ENCODE results near the gene SYNE3. TPM values are rescaled to one million over a fixed set of nuclear protein-coding genes. Genes with fewer than 3 reads are reported as not detected.

SYNE3 gene
- total and polyA plus RNA-seq, 4 donors, result 0.47 to 9.0 (median 4.7) TPM

DNA sequence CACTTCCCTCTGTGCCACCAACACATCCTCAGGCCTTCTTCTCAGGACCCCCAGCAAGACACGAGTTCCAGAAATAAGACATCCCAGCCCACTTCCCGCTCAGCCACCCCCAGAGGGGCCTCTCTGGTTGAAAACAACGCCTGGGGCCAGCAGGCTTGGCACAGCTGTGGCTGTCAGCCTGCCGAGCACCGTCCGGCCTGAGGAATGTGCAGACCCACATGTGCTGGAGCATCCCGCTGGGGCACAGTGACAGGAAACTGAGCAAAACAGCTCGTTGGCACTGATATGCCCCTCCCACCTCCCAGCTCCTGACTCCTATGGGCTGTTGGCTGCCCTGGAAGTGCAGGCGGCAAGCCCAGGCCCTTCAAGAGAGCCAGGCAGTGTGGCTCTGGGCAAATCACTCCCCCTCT, 1.4 kb downstream of the SYNE3 start:
- H3K36me3 ChIP-seq (ENCODE audit: control insufficient read depth in 4 of 4, insufficient read depth in 3 of 4, low read depth in 1 of 4, low read length in 3 of 4), result no peaks in the 10 kb centered on the region
- peak overlapping the region in 2 of 3 donors; percentile 4 to 28 for H3K4me3 ChIP-seq (ENCODE audit: low read depth in 1 of 3, low read length in 3 of 3)
- H3K27ac ChIP-seq (ENCODE audit: low read depth in 1 of 2, low read length in 2 of 2), result peak overlapping the region in 1 of 2 donors; percentile 25
- no peak for TF ChIP-seq NR2F2 (IDR thresholded peaks at IDR 0.05)
- TF ChIP-seq, protein P1, sequence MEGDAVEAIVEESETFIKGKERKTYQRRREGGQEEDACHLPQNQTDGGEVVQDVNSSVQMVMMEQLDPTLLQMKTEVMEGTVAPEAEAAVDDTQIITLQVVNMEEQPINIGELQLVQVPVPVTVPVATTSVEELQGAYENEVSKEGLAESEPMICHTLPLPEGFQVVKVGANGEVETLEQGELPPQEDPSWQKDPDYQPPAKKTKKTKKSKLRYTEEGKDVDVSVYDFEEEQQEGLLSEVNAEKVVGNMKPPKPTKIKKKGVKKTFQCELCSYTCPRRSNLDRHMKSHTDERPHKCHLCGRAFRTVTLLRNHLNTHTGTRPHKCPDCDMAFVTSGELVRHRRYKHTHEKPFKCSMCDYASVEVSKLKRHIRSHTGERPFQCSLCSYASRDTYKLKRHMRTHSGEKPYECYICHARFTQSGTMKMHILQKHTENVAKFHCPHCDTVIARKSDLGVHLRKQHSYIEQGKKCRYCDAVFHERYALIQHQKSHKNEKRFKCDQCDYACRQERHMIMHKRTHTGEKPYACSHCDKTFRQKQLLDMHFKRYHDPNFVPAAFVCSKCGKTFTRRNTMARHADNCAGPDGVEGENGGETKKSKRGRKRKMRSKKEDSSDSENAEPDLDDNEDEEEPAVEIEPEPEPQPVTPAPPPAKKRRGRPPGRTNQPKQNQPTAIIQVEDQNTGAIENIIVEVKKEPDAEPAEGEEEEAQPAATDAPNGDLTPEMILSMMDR (IDR thresholded peaks at IDR 0.05; ENCODE audit: low read depth, low read length, missing input control), result no peak
- H3K9ac ChIP-seq (ENCODE audit: low read depth in 1 of 2, low read length in 2 of 2), result peak overlapping the region in 1 of 2 donors; percentile 28
- H3K27me3 ChIP-seq (ENCODE audit: control insufficient read depth in 4 of 4, insufficient read depth in 4 of 4, low read length in 3 of 4), result no peaks in the 10 kb centered on the region
- DNase-seq (ENCODE audit: low spot score), result no peak
- WGBS, result 21% methylated on average over 9 of the region's 9 CpGs
- no peaks in the 10 kb centered on the region for H3K9me3 ChIP-seq (ENCODE audit: control insufficient read depth in 4 of 4, low read length in 3 of 4)
- peaks cover 18 to 44% (median 35%) of the 10 kb centered on the region in 4 donors for H3K4me1 ChIP-seq (ENCODE audit: control insufficient read depth in 4 of 4, insufficient read depth in 4 of 4, low read length in 3 of 4)

DNA sequence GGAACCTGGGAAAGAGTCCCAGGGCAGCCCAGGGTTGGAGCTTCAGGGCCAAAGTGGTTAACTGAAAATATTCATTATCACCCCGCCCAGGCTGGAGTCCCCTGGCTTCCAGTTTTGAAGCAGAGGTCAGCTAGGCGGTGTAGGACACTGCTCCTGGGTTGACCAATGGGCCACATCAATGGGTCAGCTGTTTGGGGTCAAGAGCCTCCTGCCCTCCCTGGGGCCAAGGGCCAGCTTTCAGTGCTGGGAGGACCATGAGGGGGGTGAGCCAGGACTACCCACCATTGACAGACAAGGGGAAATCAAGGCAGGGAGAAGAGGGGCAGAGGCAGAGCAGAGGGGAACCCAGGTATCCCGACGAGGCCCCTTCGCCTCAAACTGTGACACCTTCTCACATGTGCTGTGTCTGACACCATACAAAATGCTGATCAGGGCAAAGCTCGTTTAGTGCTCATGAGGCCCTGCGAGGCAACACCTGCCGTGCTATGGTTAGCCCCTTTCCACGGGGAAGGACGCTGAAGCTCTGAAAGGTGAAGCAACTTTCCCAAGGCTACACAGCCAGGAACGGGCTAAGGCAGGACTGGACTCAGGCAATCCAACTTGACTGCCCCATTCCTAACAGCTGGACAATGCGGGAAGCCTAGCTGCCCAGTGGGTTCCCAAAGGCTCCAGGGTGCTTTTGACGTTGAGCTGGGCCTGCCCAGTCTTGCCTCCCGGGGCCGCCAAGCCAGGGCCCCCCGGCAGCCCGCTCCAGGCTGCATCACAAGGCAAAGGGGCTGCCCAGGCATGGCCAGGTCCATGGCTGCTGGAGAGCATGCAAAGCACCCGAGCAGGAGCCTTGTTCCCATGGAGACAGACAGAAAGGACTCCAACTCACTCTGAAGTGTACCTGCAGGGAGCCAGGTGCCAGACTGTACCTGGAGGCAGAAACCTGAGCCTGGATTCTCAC, 2.0 kb downstream of the SYNE3 start:
- Histone ChIP-seq H3K4me3 (ENCODE audit: low read depth in 1 of 3, low read length in 3 of 3) (peak overlapping the region in 2 of 3 donors; percentile 1 to 4), H3K4me1 (ENCODE audit: control insufficient read depth in 4 of 4, insufficient read depth in 4 of 4, low read length in 3 of 4) (peaks cover 18 to 44% (median 34%) of the 10 kb centered on the region in 4 donors), H3K9ac (ENCODE audit: low read depth in 1 of 2, low read length in 2 of 2) (no peak overlapping the region), H3K27me3 (ENCODE audit: control insufficient read depth in 4 of 4, insufficient read depth in 4 of 4, low read length in 3 of 4) (no peaks in the 10 kb centered on the region), H3K36me3 (ENCODE audit: control insufficient read depth in 4 of 4, insufficient read depth in 3 of 4, low read depth in 1 of 4, low read length in 3 of 4) (no peaks in the 10 kb centered on the region), H3K27ac (ENCODE audit: low read depth in 1 of 2, low read length in 2 of 2) (peak overlapping the region; percentile 25 to 36), H3K9me3 (ENCODE audit: control insufficient read depth in 4 of 4, low read length in 3 of 4) (no peaks in the 10 kb centered on the region)
- DNase-seq (ENCODE audit: low spot score), result no peak
- TF ChIP-seq HNF4A (conservative IDR thresholded peaks at IDR 0.05) (peak; percentile 32 to 47), MAX (IDR thresholded peaks at IDR 0.05) (no peak), ZBTB33 (IDR thresholded peaks at IDR 0.05) (no peak), YY1 (IDR thresholded peaks at IDR 0.05) (no peak), RXRA (IDR thresholded peaks at IDR 0.05) (peak; percentile 65 to 82), FOXA2 (IDR thresholded peaks at IDR 0.05) (no peak), REST (IDR thresholded peaks at IDR 0.05) (no peak), SP1 (IDR thresholded peaks at IDR 0.05) (peak; percentile 13)
- WGBS, result 66% methylated on average over 18 of the region's 18 CpGs

Measured in liver (tissue), 9 donors.